IMR-90 (cell line): ENCODE measurements around the gene PLXNA4. TPM values are rescaled to one million over a fixed set of nuclear protein-coding genes. Genes with fewer than 3 reads are reported as not detected.

ENCODE experiments used
- ATAC-seq: fragments of 200-7000 bp; cut with Tn5 transposase; 2 replicates; pipeline ENCODE4 v1.9.1; 2020; ENCODE audit warnings: low read depth, mild to moderate bottlenecking, moderate library complexity
- BruUV-seq: library from RNA; stranded (reverse); fragments of 400-500 nt; replicated peaks from 2 replicates; lab custom pipeline; 2021; lab: Mats Ljungman, UMichigan
- CTCF ChIA-PET: fragments of 300-600 bp; formaldehyde crosslinking; extraction: SDS; loops from one replicate; lab custom pipeline; 2021; ENCODE audit warnings: antibody characterized with exemption; lab: Yijun Ruan, JAX
- POLR2A ChIA-PET: fragments of 300-600 bp; sonication (Branson Sonifier 250); formaldehyde crosslinking; loops from one replicate; lab custom pipeline; 2022; ENCODE audit warnings: antibody characterized with exemption; ENCODE audit not compliant: unreplicated experiment; lab: Charles Lee
- DNase-seq: peaks from one replicate; pipeline ENCODE4 v3.0.0; 2013
- H2AFZ ChIP-seq: replicated peaks from 2 replicates; pipeline ENCODE3; 2013; ENCODE audit warnings: low read length, mild to moderate bottlenecking; ENCODE audit not compliant: poor library complexity
- H2AK5ac ChIP-seq: 2 replicates; pipeline ENCODE4 v1.6.1; 2013; ENCODE audit warnings: low read depth, low read length, inconsistent platforms
- H2AK9ac ChIP-seq: replicated peaks from 2 replicates; pipeline ENCODE3; 2013; ENCODE audit warnings: mild to moderate bottlenecking, low read depth, low read length, moderate library complexity; ENCODE audit not compliant: poor library complexity
- H2BK120ac ChIP-seq: 2 replicates; pipeline ENCODE4 v1.6.1; 2013; ENCODE audit warnings: low read depth, low read length, inconsistent platforms
- H2BK15ac ChIP-seq: 3 replicates; pipeline ENCODE4 v1.6.1; 2013; ENCODE audit warnings: low read depth, low read length, inconsistent platforms
- H2BK20ac ChIP-seq: 2 replicates; pipeline ENCODE4 v1.6.1; 2013; ENCODE audit warnings: low read depth, mild to moderate bottlenecking, inconsistent platforms, low read length, moderate library complexity
- H2BK5ac ChIP-seq: 2 replicates; pipeline ENCODE4 v1.6.1; 2013; ENCODE audit warnings: mild to moderate bottlenecking, low read depth, low read length, inconsistent platforms; ENCODE audit not compliant: poor library complexity, severe bottlenecking
- H3K14ac ChIP-seq: replicated peaks from 2 replicates; pipeline ENCODE4 v1.6.1; 2013; ENCODE audit warnings: low read depth, low read length, inconsistent platforms
- H3K18ac ChIP-seq: 2 replicates; pipeline ENCODE4 v1.6.1; 2013; ENCODE audit warnings: low read depth, low read length, control low read depth
- H3K23ac ChIP-seq: 2 replicates; pipeline ENCODE4 v1.6.1; 2013; ENCODE audit warnings: low read depth, low read length, inconsistent platforms
- H3K27ac ChIP-seq: 2 replicates; pipeline ENCODE4 v1.5.1; 2013; ENCODE audit warnings: mild to moderate bottlenecking, control low read depth, low read length; ENCODE audit not compliant: insufficient read depth
- H3K27me3 ChIP-seq: 2 replicates; pipeline ENCODE4 v1.6.1; 2013; ENCODE audit warnings: low read length; ENCODE audit not compliant: control insufficient read depth, insufficient read depth
- H3K36me3 ChIP-seq: 2 replicates; pipeline ENCODE4 v1.6.1; 2013; ENCODE audit warnings: low read length, mixed read lengths; ENCODE audit not compliant: control insufficient read depth, insufficient read depth
- H3K4ac ChIP-seq: 2 replicates; pipeline ENCODE4 v1.6.1; 2013; ENCODE audit warnings: low read depth, low read length, inconsistent platforms
- H3K4me1 ChIP-seq: 2 replicates; pipeline ENCODE4 v1.6.1; 2013; ENCODE audit warnings: low read length, mixed read lengths; ENCODE audit not compliant: control insufficient read depth, insufficient read depth
- H3K4me2 ChIP-seq: 2 replicates; pipeline ENCODE4 v1.6.1; 2013; ENCODE audit warnings: low read depth, mild to moderate bottlenecking, control low read depth, low read length, moderate library complexity
- H3K4me3 ChIP-seq: 2 replicates; pipeline ENCODE4 v1.5.1; 2013; ENCODE audit warnings: low read depth, mild to moderate bottlenecking, control low read depth, low read length, moderate library complexity; ENCODE audit not compliant: insufficient read depth
- H3K56ac ChIP-seq: 2 replicates; pipeline ENCODE4 v1.6.1; 2013; ENCODE audit warnings: low read length, inconsistent platforms; ENCODE audit not compliant: insufficient read depth; ENCODE audit errors: extremely low read depth
- H3K79me1 ChIP-seq, 2 experiments: 2 replicates each; pipeline ENCODE4 v1.6.1; 2013; ENCODE audit warnings: low read length in 2 of 2, inconsistent platforms in 1 of 2, low read depth in 1 of 2
- H3K9ac ChIP-seq: 2 replicates; pipeline ENCODE4 v1.6.1; 2013; ENCODE audit warnings: low read depth, low read length, control low read depth
- H3K9me1 ChIP-seq: 2 replicates; pipeline ENCODE4 v1.6.1; 2013; ENCODE audit warnings: low read length, inconsistent platforms; ENCODE audit not compliant: insufficient read depth
- H3K9me3 ChIP-seq: 2 replicates; pipeline ENCODE4 v1.6.1; 2013; ENCODE audit warnings: low read length; ENCODE audit not compliant: control insufficient read depth, insufficient read depth
- H4K20me1 ChIP-seq: 2 replicates; pipeline ENCODE4 v1.6.1; 2013; ENCODE audit warnings: low read length, inconsistent platforms; ENCODE audit not compliant: insufficient read depth
- H4K5ac ChIP-seq: 2 replicates; pipeline ENCODE4 v1.6.1; 2013; ENCODE audit warnings: mild to moderate bottlenecking, low read depth, low read length, control low read depth
- H4K8ac ChIP-seq, 2 experiments: 2 replicates each; pipeline ENCODE4 v1.6.1; 2013; ENCODE audit warnings: low read depth in 2 of 2, low read length in 2 of 2, control low read depth in 1 of 2, inconsistent platforms in 1 of 2
- H4K91ac ChIP-seq: 2 replicates; pipeline ENCODE4 v1.6.1; 2013; ENCODE audit warnings: low read depth, low read length, inconsistent platforms; ENCODE audit not compliant: insufficient read depth
- BHLHE40 ChIP-seq: fragments of 150-350 bp; IDR thresholded peaks from 2 replicates; pipeline ENCODE4 v1.6.1; 2016; ENCODE audit warnings: mild to moderate bottlenecking, low read depth, low read length
- CEBPB ChIP-seq: IDR thresholded peaks from 2 replicates; pipeline ENCODE4 v1.6.1; 2012; ENCODE audit warnings: low read depth, low read length, improper control_type of control experiment
- CHD1 ChIP-seq: IDR thresholded peaks from 2 replicates; pipeline ENCODE4 v1.6.1; 2012; ENCODE audit warnings: low read depth, low read length, improper control_type of control experiment
- MXI1 ChIP-seq: IDR thresholded peaks from 2 replicates; pipeline ENCODE4 v1.6.1; 2012; ENCODE audit warnings: low read depth, mild to moderate bottlenecking, low read length, moderate library complexity, borderline replicate concordance
- WGBS, 2 experiments: methylation state at CpG; one replicate each; pipeline versions ENCODE4 v1.1.5 to v1.1.7; 2013; ENCODE audit warnings: missing lambda C conversion rate in 2 of 2; ENCODE audit not compliant: insufficient read length in 1 of 2; ENCODE audit errors: extremely low coverage in 2 of 2; 5-methylcytosine and 5-hydroxymethylcytosine counted together
- dilution Hi-C: fragments of 300-500 bp; cut with HindIII; formaldehyde crosslinking; loops from one replicate; pipeline ENCODE4 v1.14.3; 2018; ENCODE audit warnings: low sequenced_read_pairs; ENCODE audit not compliant: unreplicated experiment
- in situ Hi-C: fragments of 300-500 bp; cut with MboI; formaldehyde crosslinking; loops from 3 replicates; pipeline ENCODE4 v1.14.3; 2019; ENCODE audit warnings: low sequenced_read_pairs, inconsistent platforms, mixed read lengths
- intact Hi-C: fragments of 100-400 bp; cut with micrococcal nuclease; formaldehyde crosslinking; loops from 2 replicates; pipeline ENCODE4 v1.10.0; 2022
- polyA plus RNA-seq, 3 experiments: library from polyadenylated mRNA; depleted of rRNA; stranded (reverse); fragments of >200 nt; gene quantifications; 2 replicates each; pipeline ENCODE4 v1.2.3, GENCODE V29; 2012; ENCODE audit warnings: low replicate concordance in 1 of 3
- total RNA-seq: library from RNA; depleted of rRNA; stranded (reverse); fragments of >200 nt; gene quantifications from 2 replicates; pipeline ENCODE4 v1.2.3, GENCODE V29; 2012

Gene PLXNA4
- total and polyA plus RNA-seq, 2 of the 4 experiments (the other 2 are of a cell fraction) = under 0.01 TPM

- BruUV-seq = no TSS peak
- ATAC-seq (no peak), DNase-seq (no peak)
- Histone ChIP-seq H2AK5ac (no peak overlapping the region), H3K4me2 (no peak overlapping the region), H3K4me3 (no peak overlapping the region), H3K23ac (no peak overlapping the region), H3K27ac (no peak overlapping the region), H4K5ac (no peak overlapping the region), H3K27me3 (peaks cover 24% of the 10 kb centered on the region), H4K91ac (no peak overlapping the region), H2BK15ac (no peak overlapping the region), H3K36me3 (no peaks in the 10 kb centered on the region), H2BK5ac (no peak overlapping the region), H3K4me1 (no peaks in the 10 kb centered on the region), H2BK20ac (no peak overlapping the region), H2AFZ (no peak overlapping the region), H3K9me3 (no peaks in the 10 kb centered on the region), H3K9me1 (no peaks in the 10 kb centered on the region), H4K8ac (no peak overlapping the region), H3K9ac (no peak overlapping the region), H3K79me1 (no peaks in the 10 kb centered on the region), H2AK9ac (no peak overlapping the region), H2BK120ac (no peak overlapping the region), H3K18ac (no peak overlapping the region), H4K20me1 (no peaks in the 10 kb centered on the region), H3K14ac (no peak overlapping the region), H3K56ac (no peak overlapping the region), H3K4ac (no peak overlapping the region)
- in situ Hi-C loops = no loop called here
- TF ChIP-seq BHLHE40 = no peak
- TF ChIP-seq CEBPB = no peak
- no peak for TF ChIP-seq MXI1
- no peak for TF ChIP-seq CHD1
- intact Hi-C loops = no loop called here
- POLR2A ChIA-PET = no interaction called here
- dilution Hi-C loops = no loop called here
- WGBS, 2 experiments = no CpG with 5 or more reads among the region's 1 CpG
- CTCF ChIA-PET = interaction anchor here (0.6 kb wide), 1 partner anchor 1654 kb away, joined by 4 read pairs; no protein-coding TSS in a partner anchor
Measured at GRCh38 chr7:132091706-132092105, 484.6 kb downstream of the PLXNA4 start.
